ENCODE data around the gene BTC.

DNA sequence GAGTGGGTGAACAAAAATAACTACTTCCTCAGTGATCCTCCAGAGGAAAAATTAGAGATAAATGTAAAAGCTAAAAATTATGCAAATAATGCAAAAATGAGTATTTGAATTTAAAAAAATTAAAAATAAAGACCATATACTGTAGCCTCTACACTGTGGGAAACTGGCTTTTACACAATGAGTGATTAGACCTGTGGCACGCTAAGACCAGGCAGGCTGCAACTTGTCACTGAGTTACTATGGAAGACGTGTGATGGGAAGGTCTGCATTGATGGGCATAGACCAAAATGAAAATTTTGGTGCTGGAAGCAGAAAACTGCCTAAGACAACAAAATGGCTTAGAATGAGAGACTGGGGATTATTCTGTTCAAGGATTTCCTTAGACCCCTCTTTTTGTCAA, 30.2 kb downstream of the BTC start:
- TF ChIP-seq EP300 (IDR thresholded peaks at IDR 0.05; ENCODE audit: borderline replicate concordance) (no peak), RAD21 (IDR thresholded peaks at IDR 0.05; ENCODE audit: low read depth) (no peak)
- TF ChIP-seq, protein P1, sequence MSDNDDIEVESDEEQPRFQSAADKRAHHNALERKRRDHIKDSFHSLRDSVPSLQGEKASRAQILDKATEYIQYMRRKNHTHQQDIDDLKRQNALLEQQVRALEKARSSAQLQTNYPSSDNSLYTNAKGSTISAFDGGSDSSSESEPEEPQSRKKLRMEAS (IDR thresholded peaks at IDR 0.05), result no peak
